Iris pigment epithelial cell (primary cell): Measurements from ENCODE around the gene COL11A1.
"Not testable (repeated sequence)": the region's sequence is repeated elsewhere in the genome, so short reads cannot be mapped to it uniquely, and the experiment has no call there.

Source experiments
- DNase-seq: peaks from one replicate; pipeline ENCODE4 v3.0.0-alpha.2; 2011; ENCODE audit warnings: low read depth

The COL11A1 gene

GRCh38 chr1:103108376-103109150, at the start of gene COL11A1:
TSS of gene COL11A1 (minus strand) at chr1:103108522. CDS start at chr1:103108178, 344 bp downstream.
- peak; percentile 60 for DNase-seq

- peak; percentile 38 for DNase-seq
Measured at GRCh38 chr1:103156966-103157365, 48.6 kb upstream of the COL11A1 start.

GRCh38 chr1:103146166-103146565, 37.8 kb upstream of the COL11A1 start:
- no peak for DNase-seq

GRCh38 chr1:103145449-103145848, 37.1 kb upstream of the COL11A1 start:
- no peak for DNase-seq

GRCh38 chr1:103144681-103145080, 36.4 kb upstream of the COL11A1 start:
- no peak for DNase-seq

- no peak for DNase-seq
Measured at GRCh38 chr1:103142461-103142860, 34.1 kb upstream of the COL11A1 start.

GRCh38 chr1:103129796-103130195, 21.5 kb upstream of the COL11A1 start:
- no peak for DNase-seq

GRCh38 chr1:103129255-103129654, 20.9 kb upstream of the COL11A1 start:
- peak; percentile 71 for DNase-seq

- DNase-seq: not testable (repeated sequence)
Measured at GRCh38 chr1:103128256-103128655, 19.9 kb upstream of the COL11A1 start.

- peak; percentile 17 for DNase-seq
Measured at GRCh38 chr1:103125219-103125618, 16.9 kb upstream of the COL11A1 start.

- no peak for DNase-seq
Measured at GRCh38 chr1:103122983-103123720, 14.8 kb upstream of the COL11A1 start.

GRCh38 chr1:103120981-103121380, 12.7 kb upstream of the COL11A1 start:
- no peak for DNase-seq

GRCh38 chr1:103112546-103112945, 4.2 kb upstream of the COL11A1 start:
- no peak for DNase-seq

GRCh38 chr1:103111926-103112325, 3.6 kb upstream of the COL11A1 start:
- peak; percentile 33 for DNase-seq

GRCh38 chr1:103110701-103111100, 2.4 kb upstream of the COL11A1 start:
- DNase-seq: peak; percentile 30

GRCh38 chr1:103109311-103109920, 1.1 kb upstream of the COL11A1 start:
- peak; percentile 25 for DNase-seq

GRCh38 chr1:103107741-103108375, 464 bp downstream of the COL11A1 start:
- DNase-seq: no peak

GRCh38 chr1:103106426-103107341, 1.6 kb downstream of the COL11A1 start:
- DNase-seq: peak; percentile 63

- no peak for DNase-seq
Measured at GRCh38 chr1:103101399-103101798, 6.9 kb downstream of the COL11A1 start.

GRCh38 chr1:103089221-103089620, 19.1 kb downstream of the COL11A1 start:
- DNase-seq: no peak

- DNase-seq: no peak
Measured at GRCh38 chr1:103087256-103087655, 21.1 kb downstream of the COL11A1 start.
